HepG2 (cell line): Measurements from ENCODE around the gene CSPG5. TPM values are rescaled to one million over a fixed set of nuclear protein-coding genes. Genes with fewer than 3 reads are reported as not detected.

ENCODE experiments used
- ATAC-seq: fragments of 200-7000 bp; cut with Tn5 transposase; 3 replicates; pipeline ENCODE4 v1.9.1; 2020; ENCODE audit warnings: mild to moderate bottlenecking, moderate library complexity
- BruUV-seq: library from RNA; stranded (reverse); fragments of 400-500 nt; replicated peaks from 2 replicates; lab custom pipeline; 2021; lab: Mats Ljungman, UMichigan
- CTCF ChIA-PET: fragments of 300-600 bp; formaldehyde crosslinking; extraction: SDS; loops from one replicate; lab custom pipeline; 2021; ENCODE audit warnings: low total read pairs, inconsistent platforms, low intra/inter-chr PET ratio; lab: Yijun Ruan, JAX
- POLR2A ChIA-PET: fragments of 350-600 bp; sonication (Branson Sonifier 250); formaldehyde crosslinking; loops from one replicate; lab custom pipeline; 2020; ENCODE audit warnings: antibody characterized with exemption, inconsistent platforms; lab: Yijun Ruan, JAX
- DNase-seq: peaks from one replicate; pipeline ENCODE4 v3.0.0-alpha.2; 2015; ENCODE audit warnings: low spot score
- FAIRE-seq: peaks from 3 replicates; lab custom pipeline; 2011; peaks lifted over from hg19 to GRCh38; lab: Jason Lieb, UNC
- H2AFZ ChIP-seq: one replicate; pipeline ENCODE4 v1.6.1; 2011; ENCODE audit warnings: low read length, inconsistent platforms
- H3K27ac ChIP-seq: fragments of 300-600 bp; 3 replicates; pipeline ENCODE4 v1.8.0; 2011; ENCODE audit warnings: mixed run types, mild to moderate bottlenecking, mixed read lengths, low read length, inconsistent platforms; ENCODE audit not compliant: insufficient read depth; ENCODE audit errors: extremely low read length
- H3K27me3 ChIP-seq, 2 experiments: fragments of 200-600 bp in 1 of 2; 2 replicates in 1 of 2; 3 replicates in 1 of 2; pipeline versions ENCODE4 v1.6.0 to v1.8.0; 2011; ENCODE audit warnings: low read length in 2 of 2, mild to moderate bottlenecking in 2 of 2, moderate library complexity in 2 of 2, inconsistent platforms in 1 of 2; ENCODE audit not compliant: insufficient read depth in 2 of 2, control insufficient read depth in 1 of 2
- H3K36me3 ChIP-seq, 2 experiments: fragments of 200-600 bp in 1 of 2; replicated peaks in 1 of 2; 2 replicates in 1 of 2; 3 replicates in 1 of 2; pipeline versions ENCODE4 v1.5.1 to v1.8.0; 2011; ENCODE audit warnings: low read length in 2 of 2, inconsistent platforms in 1 of 2; ENCODE audit not compliant: insufficient read depth in 2 of 2, control insufficient read depth in 1 of 2
- H3K4me1 ChIP-seq: 2 replicates; pipeline ENCODE4 v1.5.1; 2012; ENCODE audit warnings: low read length, inconsistent platforms; ENCODE audit not compliant: insufficient read depth
- H3K4me2 ChIP-seq: 2 replicates; pipeline ENCODE4 v1.6.0; 2011; ENCODE audit warnings: low read depth, low read length, inconsistent platforms
- H3K4me3 ChIP-seq, 3 experiments: fragments of 200-600 bp in 1 of 3; sonication (generic), shearing (Covaris generic) in 1 of 3; replicated peaks in 1 of 3; 2 replicates each; pipeline ENCODE4 v1.5.1; 2011 to 2016; ENCODE audit warnings: low read length in 3 of 3, inconsistent platforms in 2 of 3, low read depth in 2 of 3, mild to moderate bottlenecking in 2 of 3, control low read depth in 1 of 3, mixed read lengths in 1 of 3; ENCODE audit not compliant: insufficient read depth in 1 of 3
- H3K79me2 ChIP-seq: one replicate; pipeline ENCODE4 v1.6.1; 2011; ENCODE audit warnings: low read length, inconsistent platforms; ENCODE audit not compliant: insufficient read depth
- H3K9ac ChIP-seq: 2 replicates; pipeline ENCODE4 v1.6.0; 2011; ENCODE audit warnings: mild to moderate bottlenecking, low read depth, low read length, inconsistent platforms; ENCODE audit not compliant: insufficient read depth
- H3K9me3 ChIP-seq: 2 replicates; pipeline ENCODE4 v1.5.1; 2012; ENCODE audit warnings: mild to moderate bottlenecking, low read length
- H4K20me1 ChIP-seq: 2 replicates; pipeline ENCODE4 v1.6.0; 2011; ENCODE audit warnings: inconsistent platforms, mild to moderate bottlenecking, low read length, moderate library complexity; ENCODE audit not compliant: insufficient read depth
- SMAD1 ChIP-seq: sonication (generic); formaldehyde crosslinking; IDR thresholded peaks from 2 replicates; pipeline ENCODE4 v1.4.0; 2020; ENCODE audit warnings: missing genetic modification reagents, low read depth, mild to moderate bottlenecking, borderline replicate concordance
- SRSF1 ChIP-seq: fragments of 200-400 bp; formaldehyde crosslinking; optimal IDR thresholded peaks from 2 replicates; pipeline ENCODE3; 2017; ENCODE audit warnings: mild to moderate bottlenecking, low read depth, low read length, moderate library complexity
- XRCC5 ChIP-seq: fragments of 200-400 bp; formaldehyde crosslinking; optimal IDR thresholded peaks from 2 replicates; pipeline ENCODE3; 2017; ENCODE audit warnings: mild to moderate bottlenecking, low read length
- ZNF10 ChIP-seq: sonication (generic); formaldehyde crosslinking; IDR thresholded peaks from 2 replicates; pipeline ENCODE4 v1.4.0; 2020; ENCODE audit warnings: mild to moderate bottlenecking, low read depth, missing genetic modification reagents, borderline replicate concordance
- ZNF138 ChIP-seq: sonication (generic); formaldehyde crosslinking; IDR thresholded peaks from 2 replicates; pipeline ENCODE4 v1.5.0; 2020; ENCODE audit warnings: mild to moderate bottlenecking, low read depth, missing genetic modification reagents
- ZNF256 ChIP-seq: sonication (generic); formaldehyde crosslinking; conservative IDR thresholded peaks from 2 replicates; pipeline ENCODE4 v1.4.0; 2020; ENCODE audit warnings: missing genetic modification reagents
- ZNF570 ChIP-seq: sonication (generic); formaldehyde crosslinking; IDR thresholded peaks from 2 replicates; pipeline ENCODE4 v1.4.0; 2020; ENCODE audit warnings: mild to moderate bottlenecking, missing genetic modification reagents, borderline replicate concordance
- ZNF850 ChIP-seq: sonication (generic); formaldehyde crosslinking; conservative IDR thresholded peaks from 2 replicates; pipeline ENCODE4 v1.9.0; 2021; ENCODE audit warnings: mild to moderate bottlenecking, missing genetic modification reagents
- WGBS: methylation state at CpG from one replicate; pipeline ENCODE4 v1.1.6; 2017; ENCODE audit warnings: low lambda C conversion rate; 5-methylcytosine and 5-hydroxymethylcytosine counted together
- in situ Hi-C: cut with HindIII; loops from 2 replicates; pipeline ENCODE4 v1.10.0; 2017; ENCODE audit warnings: low pct_unique_long_range_greater_than_20kb; ENCODE audit not compliant: extremely low pct_ligation_motif_present
- intact Hi-C: fragments of 100-400 bp; cut with micrococcal nuclease; formaldehyde crosslinking; loops from one replicate; pipeline ENCODE4 v1.10.0; 2022; ENCODE audit not compliant: unreplicated experiment
- polyA plus RNA-seq, 8 experiments: library from polyadenylated mRNA; depleted of rRNA in 3 of 8; stranded (reverse) in 7 of 8; unstranded in 1 of 8; fragments of >200 nt; fragmentation: Illumina TruSeq in 4 of 8; extraction: Trizol in 4 of 8; gene quantifications; 2 replicates each; pipeline versions ENCODE4 v1.2.1 to v1.2.3, GENCODE V29; 2011 to 2016; ENCODE audit warnings: low read depth in 4 of 8, missing spikeins in 1 of 8, mixed read lengths in 1 of 8; ENCODE audit not compliant: insufficient read depth in 1 of 8
- total RNA-seq, 5 experiments: library from RNA; depleted of rRNA; stranded (reverse); fragments of >200 nt; fragmentation: Illumina TruSeq; extraction: Trizol; gene quantifications; 2 replicates each; pipeline ENCODE4 v1.2.3, GENCODE V29; 2016; ENCODE audit warnings: low read depth in 1 of 5
- TF ChIP-seq, protein P1 (sequence below): sonication (generic); formaldehyde crosslinking; IDR thresholded peaks from 2 replicates; pipeline ENCODE4 v1.4.0; 2020; ENCODE audit warnings: mild to moderate bottlenecking, missing genetic modification reagents

The CSPG5 gene
- total and polyA plus RNA-seq, 2 of the 13 experiments (the other 11 are each of a cell fraction or from before 2014, with no cell fraction given) = 0.07 to 0.15 TPM

DNA sequence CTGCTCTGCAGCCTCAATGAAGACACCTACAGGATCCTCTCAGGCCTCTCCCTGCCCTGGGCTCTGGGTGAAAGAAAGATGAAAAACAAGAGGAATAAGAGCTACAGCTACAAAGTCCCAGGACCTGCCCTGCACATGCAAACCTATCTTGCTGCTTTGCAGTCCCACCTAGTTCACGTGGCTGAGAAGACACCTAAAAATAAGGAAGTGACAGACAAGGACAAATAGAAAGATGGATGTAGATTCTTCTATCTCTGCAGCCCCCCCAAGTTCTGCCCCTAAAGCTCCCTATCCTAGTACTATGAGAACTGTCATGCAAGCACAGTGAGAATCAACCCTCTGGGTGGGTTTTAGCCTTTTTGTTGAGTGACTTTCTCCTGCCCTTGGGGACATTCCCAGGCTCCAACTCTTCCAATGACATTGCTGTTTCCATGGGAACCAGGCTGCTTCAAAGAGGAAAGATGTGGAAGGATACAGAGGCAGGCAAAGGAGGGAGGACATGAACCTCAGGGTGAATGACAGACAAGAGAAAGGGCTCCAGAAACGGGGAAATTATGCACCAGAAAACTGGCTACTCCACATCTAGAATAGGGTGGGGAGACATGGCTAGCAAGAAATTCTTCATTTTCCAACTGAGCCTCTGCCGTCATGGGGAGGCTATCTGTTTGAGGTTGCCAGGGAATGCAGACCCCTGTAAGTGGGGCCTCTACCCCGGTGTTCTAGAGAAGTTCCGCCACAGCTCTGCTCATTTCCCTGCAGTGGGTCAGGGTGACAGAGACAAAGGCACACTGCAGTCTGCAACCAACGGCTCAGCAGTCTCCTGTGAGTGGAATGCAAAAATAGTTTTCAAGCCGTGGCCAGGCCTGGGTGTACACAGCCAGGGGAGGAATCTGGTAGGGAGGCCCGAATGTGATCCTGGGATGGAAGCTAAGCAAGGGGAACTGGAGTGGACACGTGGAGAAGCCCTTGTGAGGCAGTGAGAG, 5.2 kb downstream of the CSPG5 start:
- Histone ChIP-seq H3K4me1 (peaks cover 7% of the 10 kb centered on the region; the same call in 1 of the 2 replicates), H3K9me3 (no peaks in the 10 kb centered on the region)
- TF ChIP-seq ZNF10 (CRISPR knock-in tag) (no peak), ZNF850 (no peak), XRCC5 (no peak), ZNF256 (CRISPR knock-in tag) (no peak), ZNF138 (CRISPR knock-in tag) (no peak), ZNF570 (no peak), SRSF1 (no peak), SMAD1 (CRISPR knock-in tag) (no peak)
- TF ChIP-seq, protein P1, sequence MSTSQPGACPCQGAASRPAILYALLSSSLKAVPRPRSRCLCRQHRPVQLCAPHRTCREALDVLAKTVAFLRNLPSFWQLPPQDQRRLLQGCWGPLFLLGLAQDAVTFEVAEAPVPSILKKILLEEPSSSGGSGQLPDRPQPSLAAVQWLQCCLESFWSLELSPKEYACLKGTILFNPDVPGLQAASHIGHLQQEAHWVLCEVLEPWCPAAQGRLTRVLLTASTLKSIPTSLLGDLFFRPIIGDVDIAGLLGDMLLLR (CRISPR knock-in tag) = no peak
- TF ChIP-seq, all 625 proteins: peak for 0
- Histone ChIP-seq H4K20me1 (peaks cover 6% of the 10 kb centered on the region; the same call in 1 of the 2 replicates), H3K27me3 (peaks cover 5 to 53% of the 10 kb centered on the region in 2 experiments), H3K4me2 (no peak overlapping the region), H2AFZ (no peak overlapping the region), H3K36me3 (no peaks in the 10 kb centered on the region), H3K27ac (no peak overlapping the region), H3K4me3 (no peak overlapping the region), H3K9ac (no peak overlapping the region), H3K79me2 (no peaks in the 10 kb centered on the region)
- BruUV-seq = no TSS peak
- ATAC-seq (no peak), DNase-seq (no peak), FAIRE-seq (no peak)
- ChIA-PET CTCF (no interaction called here), POLR2A (no interaction called here)
- WGBS = 8% methylated on average over 8 of the region's 9 CpGs
- intact Hi-C loops (no loop called here), in situ Hi-C loops (no loop called here)
